ENCODE data around the gene IFT22.

DNA sequence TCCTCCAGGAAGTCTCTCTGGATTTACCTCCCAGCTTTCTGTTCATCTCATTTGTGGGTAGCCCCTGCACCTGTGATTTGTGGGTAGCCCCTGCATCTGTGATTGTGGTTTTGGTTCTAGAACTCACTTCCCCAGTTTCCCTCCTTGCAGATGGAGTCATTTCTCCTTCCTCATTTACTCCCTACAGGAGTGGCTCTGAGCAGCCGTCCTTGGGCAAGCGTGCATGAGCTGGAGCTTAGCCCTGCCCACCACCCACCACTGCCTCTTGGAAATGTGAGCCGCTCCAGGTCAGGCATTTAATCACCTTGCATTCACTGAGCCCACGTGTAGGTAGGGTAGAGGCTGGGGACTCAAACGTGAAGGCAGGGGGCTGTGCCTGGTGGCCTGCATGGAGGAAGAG, 49.2 kb upstream of the IFT22 start:
- TF ChIP-seq, protein P1, sequence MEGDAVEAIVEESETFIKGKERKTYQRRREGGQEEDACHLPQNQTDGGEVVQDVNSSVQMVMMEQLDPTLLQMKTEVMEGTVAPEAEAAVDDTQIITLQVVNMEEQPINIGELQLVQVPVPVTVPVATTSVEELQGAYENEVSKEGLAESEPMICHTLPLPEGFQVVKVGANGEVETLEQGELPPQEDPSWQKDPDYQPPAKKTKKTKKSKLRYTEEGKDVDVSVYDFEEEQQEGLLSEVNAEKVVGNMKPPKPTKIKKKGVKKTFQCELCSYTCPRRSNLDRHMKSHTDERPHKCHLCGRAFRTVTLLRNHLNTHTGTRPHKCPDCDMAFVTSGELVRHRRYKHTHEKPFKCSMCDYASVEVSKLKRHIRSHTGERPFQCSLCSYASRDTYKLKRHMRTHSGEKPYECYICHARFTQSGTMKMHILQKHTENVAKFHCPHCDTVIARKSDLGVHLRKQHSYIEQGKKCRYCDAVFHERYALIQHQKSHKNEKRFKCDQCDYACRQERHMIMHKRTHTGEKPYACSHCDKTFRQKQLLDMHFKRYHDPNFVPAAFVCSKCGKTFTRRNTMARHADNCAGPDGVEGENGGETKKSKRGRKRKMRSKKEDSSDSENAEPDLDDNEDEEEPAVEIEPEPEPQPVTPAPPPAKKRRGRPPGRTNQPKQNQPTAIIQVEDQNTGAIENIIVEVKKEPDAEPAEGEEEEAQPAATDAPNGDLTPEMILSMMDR (IDR thresholded peaks at IDR 0.05; ENCODE audit: low read depth, low read length), result no peak
- TF ChIP-seq EZH2phosphoT487 (IDR thresholded peaks at IDR 0.05; ENCODE audit: low read depth), result no peak

Measured in OCI-LY3 (cell line).